ENCODE results near the gene TMEM213.

TMEM213 gene

GRCh38 chr7:138871065-138871813 is 73.4 kb downstream of the TMEM213 start:
- no peak for DNase-seq (ENCODE audit: extremely low spot score)
- POLR2A ChIA-PET: no interaction called here
- TF ChIP-seq L3MBTL2 (conservative IDR thresholded peaks at IDR 0.05) (no peak), FOXK2 (IDR thresholded peaks at IDR 0.05) (no peak), TARDBP (IDR thresholded peaks at IDR 0.05) (no peak), SP1 (IDR thresholded peaks at IDR 0.05) (no peak), ARNT (IDR thresholded peaks at IDR 0.05) (no peak), ZNF384 (IDR thresholded peaks at IDR 0.05) (no peak), CTBP1 (IDR thresholded peaks at IDR 0.05; ENCODE audit: borderline replicate concordance) (no peak), HDGF (IDR thresholded peaks at IDR 0.05; ENCODE audit: borderline replicate concordance) (no peak), PKNOX1 (IDR thresholded peaks at IDR 0.05) (no peak), FOXA1 (IDR thresholded peaks at IDR 0.05) (no peak), SUZ12 (IDR thresholded peaks at IDR 0.05) (no peak), NFRKB (IDR thresholded peaks at IDR 0.05) (no peak), BHLHE40 (IDR thresholded peaks at IDR 0.05; ENCODE audit: borderline replicate concordance) (no peak), FOXM1 (IDR thresholded peaks at IDR 0.05; ENCODE audit: borderline replicate concordance) (no peak), ELF4 (IDR thresholded peaks at IDR 0.05) (no peak), LEF1 (IDR thresholded peaks at IDR 0.05; ENCODE audit: borderline replicate concordance) (no peak)
- CTCF ChIA-PET: no interaction called here

DNA sequence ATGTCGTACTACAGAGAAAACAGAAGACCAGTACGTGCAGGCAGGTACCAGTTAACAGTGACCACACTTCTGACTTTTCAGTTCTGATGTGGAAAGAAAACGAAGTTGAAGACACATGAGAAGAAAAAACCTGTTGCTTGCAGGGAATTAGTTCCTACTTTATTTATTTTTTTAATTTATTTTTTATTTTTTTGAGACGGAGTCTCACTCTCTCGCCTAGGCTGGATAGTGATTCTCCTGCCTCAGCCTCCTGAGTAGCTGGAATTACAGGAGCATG is 74.0 kb downstream of the TMEM213 start:
- ChIA-PET CTCF (no interaction called here), POLR2A (no interaction called here)
- no peak for TF ChIP-seq HDGF (IDR thresholded peaks at IDR 0.05; ENCODE audit: borderline replicate concordance)
- TF ChIP-seq L3MBTL2 (conservative IDR thresholded peaks at IDR 0.05): no peak
- TF ChIP-seq FOXM1 (IDR thresholded peaks at IDR 0.05; ENCODE audit: borderline replicate concordance): no peak
- TF ChIP-seq ELF4 (IDR thresholded peaks at IDR 0.05): no peak
- TF ChIP-seq PKNOX1 (IDR thresholded peaks at IDR 0.05): no peak
- TF ChIP-seq TARDBP (IDR thresholded peaks at IDR 0.05): no peak
- no peak for TF ChIP-seq NFRKB (IDR thresholded peaks at IDR 0.05)
- TF ChIP-seq CTBP1 (IDR thresholded peaks at IDR 0.05; ENCODE audit: borderline replicate concordance): no peak
- no peak for TF ChIP-seq LEF1 (IDR thresholded peaks at IDR 0.05; ENCODE audit: borderline replicate concordance)
- no peak for TF ChIP-seq BHLHE40 (IDR thresholded peaks at IDR 0.05; ENCODE audit: borderline replicate concordance)
- TF ChIP-seq ZNF384 (IDR thresholded peaks at IDR 0.05): no peak
- TF ChIP-seq FOXA1 (IDR thresholded peaks at IDR 0.05): no peak
- TF ChIP-seq FOXK2 (IDR thresholded peaks at IDR 0.05): no peak
- no peak for TF ChIP-seq SUZ12 (IDR thresholded peaks at IDR 0.05)
- no peak for TF ChIP-seq SP1 (IDR thresholded peaks at IDR 0.05)
- TF ChIP-seq ARNT (IDR thresholded peaks at IDR 0.05): no peak
- no peak for DNase-seq (ENCODE audit: extremely low spot score)

DNA sequence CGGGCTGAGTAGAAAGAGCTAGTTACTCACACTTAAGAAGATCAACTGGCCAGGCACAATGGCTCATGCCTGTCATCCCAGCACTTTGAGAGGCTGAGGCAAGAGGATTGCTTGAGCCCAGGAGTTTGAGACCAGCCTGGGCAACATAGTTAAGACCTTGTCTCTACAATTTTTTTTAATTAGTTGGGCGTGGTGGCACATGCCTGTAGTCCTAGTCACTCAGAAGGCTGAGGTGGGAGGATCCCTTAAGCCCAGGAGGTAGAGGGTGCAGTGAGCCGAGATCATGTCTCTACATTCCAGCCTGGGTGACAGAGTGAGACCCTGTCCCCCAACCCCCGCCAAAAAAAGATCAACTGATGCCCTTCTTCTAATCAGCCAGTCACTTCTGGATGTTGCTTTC is 74.8 kb downstream of the TMEM213 start:
- no peak for DNase-seq (ENCODE audit: extremely low spot score)
- ChIA-PET CTCF (no interaction called here), POLR2A (no interaction called here)
- TF ChIP-seq SUZ12 (IDR thresholded peaks at IDR 0.05): no peak
- no peak for TF ChIP-seq FOXK2 (IDR thresholded peaks at IDR 0.05)
- TF ChIP-seq L3MBTL2 (conservative IDR thresholded peaks at IDR 0.05): no peak
- TF ChIP-seq NFRKB (IDR thresholded peaks at IDR 0.05): no peak
- no peak for TF ChIP-seq PKNOX1 (IDR thresholded peaks at IDR 0.05)
- no peak for TF ChIP-seq TARDBP (IDR thresholded peaks at IDR 0.05)
- no peak for TF ChIP-seq HDGF (IDR thresholded peaks at IDR 0.05; ENCODE audit: borderline replicate concordance)
- TF ChIP-seq ELF4 (IDR thresholded peaks at IDR 0.05): no peak
- no peak for TF ChIP-seq SP1 (IDR thresholded peaks at IDR 0.05)
- no peak for TF ChIP-seq ARNT (IDR thresholded peaks at IDR 0.05)
- TF ChIP-seq ZNF384 (IDR thresholded peaks at IDR 0.05): no peak
- TF ChIP-seq FOXM1 (IDR thresholded peaks at IDR 0.05; ENCODE audit: borderline replicate concordance): no peak
- TF ChIP-seq BHLHE40 (IDR thresholded peaks at IDR 0.05; ENCODE audit: borderline replicate concordance): no peak
- no peak for TF ChIP-seq CTBP1 (IDR thresholded peaks at IDR 0.05; ENCODE audit: borderline replicate concordance)
- no peak for TF ChIP-seq FOXA1 (IDR thresholded peaks at IDR 0.05)

GRCh38 chr7:138873220-138873892 is 75.6 kb downstream of the TMEM213 start:
- no peak for TF ChIP-seq FOXM1 (IDR thresholded peaks at IDR 0.05; ENCODE audit: borderline replicate concordance)
- no peak for TF ChIP-seq L3MBTL2 (conservative IDR thresholded peaks at IDR 0.05)
- TF ChIP-seq PKNOX1 (IDR thresholded peaks at IDR 0.05): peak; percentile 14; the same call in 1 of the 2 replicates
- ChIA-PET POLR2A (no interaction called here), CTCF (no interaction called here)
- DNase-seq (ENCODE audit: extremely low spot score): no peak

DNA sequence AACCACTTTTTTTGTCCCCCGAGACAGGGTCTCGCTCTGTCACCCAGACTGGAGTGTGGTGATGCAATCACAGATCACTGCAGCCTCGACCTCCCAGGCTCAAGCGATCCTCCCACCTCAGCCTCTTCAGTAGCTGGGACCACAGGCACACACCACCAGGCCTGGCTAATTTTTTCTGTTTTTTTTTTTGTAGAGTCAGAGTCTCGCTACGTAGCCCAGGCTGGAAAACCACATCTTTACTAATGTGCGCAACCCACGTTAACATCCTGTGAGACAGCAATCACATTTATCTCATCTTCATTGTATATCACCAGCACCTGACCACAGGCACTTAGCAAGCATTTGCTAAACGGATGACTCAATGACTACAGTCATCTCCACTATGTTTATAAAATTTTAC is 78.0 kb downstream of the TMEM213 start:
- ChIA-PET CTCF (no interaction called here), POLR2A (no interaction called here)
- no peak for TF ChIP-seq ELF4 (IDR thresholded peaks at IDR 0.05)
- no peak for TF ChIP-seq SP1 (IDR thresholded peaks at IDR 0.05)
- no peak for TF ChIP-seq L3MBTL2 (conservative IDR thresholded peaks at IDR 0.05)
- TF ChIP-seq LEF1 (IDR thresholded peaks at IDR 0.05; ENCODE audit: borderline replicate concordance): no peak
- TF ChIP-seq CTBP1 (IDR thresholded peaks at IDR 0.05; ENCODE audit: borderline replicate concordance): no peak
- TF ChIP-seq ZNF384 (IDR thresholded peaks at IDR 0.05): no peak
- no peak for TF ChIP-seq PKNOX1 (IDR thresholded peaks at IDR 0.05)
- TF ChIP-seq HDGF (IDR thresholded peaks at IDR 0.05; ENCODE audit: borderline replicate concordance): no peak
- TF ChIP-seq BHLHE40 (IDR thresholded peaks at IDR 0.05; ENCODE audit: borderline replicate concordance): no peak
- TF ChIP-seq ARNT (IDR thresholded peaks at IDR 0.05): no peak
- no peak for DNase-seq (ENCODE audit: extremely low spot score)
